ENCODE data around the gene ZNF239. TPM values are rescaled to one million over a fixed set of nuclear protein-coding genes. Genes with fewer than 3 reads are reported as not detected.

Gene ZNF239
- total and polyA plus RNA-seq, 2 of the 8 experiments (the other 6 are each of a cell fraction or from before 2014, with no cell fraction given), result 2.4 to 11.4 TPM

DNA sequence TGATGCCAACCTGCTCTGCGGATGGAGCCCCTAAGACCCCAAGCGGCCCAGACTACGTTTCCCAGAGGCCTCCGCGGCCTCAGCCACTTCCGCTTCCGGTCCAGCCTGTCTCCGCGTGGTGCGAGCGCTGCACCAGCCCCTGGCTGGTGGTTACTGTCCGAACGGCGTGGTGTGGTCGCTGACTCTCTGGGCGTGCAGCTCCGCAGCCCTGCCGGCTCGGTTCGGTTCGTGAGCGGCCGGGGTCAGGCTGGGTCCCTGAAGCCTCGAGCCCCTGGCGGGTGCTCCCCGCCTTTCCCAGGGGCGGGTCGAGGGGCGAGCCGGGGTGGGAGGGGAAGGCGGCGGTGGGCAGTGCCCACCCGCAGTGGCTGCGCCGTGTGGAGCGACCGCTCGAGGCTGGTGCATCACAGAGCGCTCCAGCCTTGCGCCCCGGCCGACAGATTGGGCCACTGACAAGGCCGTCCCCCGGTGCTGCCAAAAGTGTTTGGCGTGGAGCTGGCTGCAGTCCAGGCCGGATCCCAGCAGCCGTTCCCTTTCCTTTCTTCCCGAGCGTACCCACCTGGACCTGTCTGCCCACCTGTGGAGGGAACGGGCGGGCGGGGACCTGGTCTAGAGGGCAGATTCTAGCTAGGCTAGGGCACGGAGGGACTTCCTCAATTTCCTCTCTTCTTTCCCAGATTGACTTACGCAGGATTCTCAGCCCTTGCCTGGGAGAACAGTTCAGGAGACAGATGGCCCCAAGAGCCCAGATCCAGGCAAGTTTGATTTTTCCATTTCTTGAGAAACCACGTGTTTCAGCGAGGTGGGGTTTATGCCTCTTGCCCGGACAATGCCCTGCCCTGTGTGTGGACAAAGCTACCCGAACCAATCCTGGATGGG is 32.1 kb upstream of the ZNF239 start, which contains the start of gene ZNF485 (continued):
- TF ChIP-seq RFX5 (IDR thresholded peaks at IDR 0.05; ENCODE audit: borderline replicate concordance, low read depth, low read length), result no peak
- no peak for TF ChIP-seq JUND (IDR thresholded peaks at IDR 0.05; ENCODE audit: low read length)
- no peak for TF ChIP-seq CHD1 (IDR thresholded peaks at IDR 0.05; ENCODE audit: low read depth, low read length)
- no peak for TF ChIP-seq CEBPB (IDR thresholded peaks at IDR 0.05; ENCODE audit: low read depth, low read length)
- peak; percentile 69 for TF ChIP-seq KDM4A (IDR thresholded peaks at IDR 0.05; ENCODE audit: low read depth, low read length, severe bottlenecking)
- TF ChIP-seq EGR1 (IDR thresholded peaks at IDR 0.05; ENCODE audit: borderline replicate concordance, low read depth, low read length), result no peak
- TF ChIP-seq BRCA1 (IDR thresholded peaks at IDR 0.05; ENCODE audit: low read depth, low read length), result no peak
- no peak for TF ChIP-seq EZH2 (IDR thresholded peaks at IDR 0.05; ENCODE audit: low read depth, low read length, severe bottlenecking)
- TF ChIP-seq EP300 (IDR thresholded peaks at IDR 0.05; ENCODE audit: borderline replicate concordance in 1 of 2, low read depth in 2 of 2, low read length in 2 of 2), result no peak
- TF ChIP-seq CTBP2 (IDR thresholded peaks at IDR 0.05; ENCODE audit: borderline replicate concordance, insufficient read depth, insufficient read length, low read length), result no peak
- no peak for TF ChIP-seq BACH1 (IDR thresholded peaks at IDR 0.05; ENCODE audit: low read length)
- TF ChIP-seq POLR2AphosphoS5 (IDR thresholded peaks at IDR 0.05; ENCODE audit: low read depth, low read length), result peak; percentile 82
- TF ChIP-seq TEAD4 (IDR thresholded peaks at IDR 0.05; ENCODE audit: low read depth, low read length), result no peak
- TF ChIP-seq BCL11A (IDR thresholded peaks at IDR 0.05; ENCODE audit: low read depth in 2 of 2, low read length in 2 of 2), result no peak
- TF ChIP-seq ZNF274 (IDR thresholded peaks at IDR 0.05; ENCODE audit: borderline replicate concordance, extremely low read depth, low read length), result no peak
- TF ChIP-seq CBX5 (IDR thresholded peaks at IDR 0.05; ENCODE audit: low read depth, low read length), result no peak
- no peak for TF ChIP-seq SP1 (IDR thresholded peaks at IDR 0.05; ENCODE audit: low read depth, low read length)
- peak; percentile 99 for TF ChIP-seq GABPA (IDR thresholded peaks at IDR 0.05; ENCODE audit: borderline replicate concordance, insufficient read depth, low read length)
- TF ChIP-seq, protein P1, sequence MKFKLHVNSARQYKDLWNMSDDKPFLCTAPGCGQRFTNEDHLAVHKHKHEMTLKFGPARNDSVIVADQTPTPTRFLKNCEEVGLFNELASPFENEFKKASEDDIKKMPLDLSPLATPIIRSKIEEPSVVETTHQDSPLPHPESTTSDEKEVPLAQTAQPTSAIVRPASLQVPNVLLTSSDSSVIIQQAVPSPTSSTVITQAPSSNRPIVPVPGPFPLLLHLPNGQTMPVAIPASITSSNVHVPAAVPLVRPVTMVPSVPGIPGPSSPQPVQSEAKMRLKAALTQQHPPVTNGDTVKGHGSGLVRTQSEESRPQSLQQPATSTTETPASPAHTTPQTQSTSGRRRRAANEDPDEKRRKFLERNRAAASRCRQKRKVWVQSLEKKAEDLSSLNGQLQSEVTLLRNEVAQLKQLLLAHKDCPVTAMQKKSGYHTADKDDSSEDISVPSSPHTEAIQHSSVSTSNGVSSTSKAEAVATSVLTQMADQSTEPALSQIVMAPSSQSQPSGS (IDR thresholded peaks at IDR 0.05; ENCODE audit: low read length), result no peak
- TF ChIP-seq KDM1A (IDR thresholded peaks at IDR 0.05; ENCODE audit: borderline replicate concordance, low read length), result no peak
